Activated B cell treated with CpG ODN at 0.5 μM for 24 hours (primary cell): ENCODE results near the gene AKAP13. TPM values are rescaled to one million over a fixed set of nuclear protein-coding genes. Genes with fewer than 3 reads are reported as not detected.

ENCODE experiments used
- ATAC-seq: fragments of 200-7000 bp; cut with Tn5 transposase; one replicate; pipeline ENCODE4 v1.10.0; 2021; ENCODE audit warnings: low read depth, mild to moderate bottlenecking, moderate library complexity
- CTCF ChIA-PET: fragments of 350-600 bp; sonication (Branson Sonifier 250); formaldehyde crosslinking; loops from one replicate; lab custom pipeline; 2021; ENCODE audit warnings: antibody characterized with exemption; lab: Charles Lee
- POLR2A ChIA-PET: fragments of 350-600 bp; sonication (Branson Sonifier 250); formaldehyde crosslinking; loops from one replicate; lab custom pipeline; 2021; ENCODE audit warnings: antibody characterized with exemption; lab: Charles Lee
- DNase-seq: peaks from one replicate; pipeline ENCODE4 v3.0.0; 2022
- H3K27ac Mint-ChIP-seq: one replicate; pipeline ENCODE4 v1.8.0; 2020; ENCODE audit warnings: mixed read lengths
- H3K27me3 Mint-ChIP-seq: one replicate; pipeline ENCODE4 v1.8.0; 2021; ENCODE audit warnings: mixed read lengths
- H3K36me3 Mint-ChIP-seq: one replicate; pipeline ENCODE4 v1.8.0; 2021; ENCODE audit warnings: low read depth, mixed read lengths
- H3K4me1 Mint-ChIP-seq: one replicate; pipeline ENCODE4 v1.8.0; 2021; ENCODE audit warnings: mixed read lengths
- H3K4me3 Mint-ChIP-seq: one replicate; pipeline ENCODE4 v1.8.0; 2020; ENCODE audit warnings: mild to moderate bottlenecking, mixed read lengths
- H3K9me3 Mint-ChIP-seq: one replicate; pipeline ENCODE4 v1.8.0; 2020; ENCODE audit warnings: mixed read lengths
- CTCF ChIP-seq: fragments of 200-600 bp; IDR thresholded peaks from one replicate; pipeline ENCODE4 v1.8.0; 2022; ENCODE audit warnings: antibody characterized with exemption, mild to moderate bottlenecking
- intact Hi-C: fragments of 100-400 bp; cut with micrococcal nuclease; formaldehyde crosslinking; loops from one replicate; pipeline ENCODE4 v1.15.1; 2024
- total RNA-seq: library from RNA; stranded (reverse); gene quantifications from 2 replicates; pipeline ENCODE4 v1.2.3, GENCODE V29; 2022

The AKAP13 gene
- total RNA-seq, 1 donor from 2014 or later: 290 TPM

DNA sequence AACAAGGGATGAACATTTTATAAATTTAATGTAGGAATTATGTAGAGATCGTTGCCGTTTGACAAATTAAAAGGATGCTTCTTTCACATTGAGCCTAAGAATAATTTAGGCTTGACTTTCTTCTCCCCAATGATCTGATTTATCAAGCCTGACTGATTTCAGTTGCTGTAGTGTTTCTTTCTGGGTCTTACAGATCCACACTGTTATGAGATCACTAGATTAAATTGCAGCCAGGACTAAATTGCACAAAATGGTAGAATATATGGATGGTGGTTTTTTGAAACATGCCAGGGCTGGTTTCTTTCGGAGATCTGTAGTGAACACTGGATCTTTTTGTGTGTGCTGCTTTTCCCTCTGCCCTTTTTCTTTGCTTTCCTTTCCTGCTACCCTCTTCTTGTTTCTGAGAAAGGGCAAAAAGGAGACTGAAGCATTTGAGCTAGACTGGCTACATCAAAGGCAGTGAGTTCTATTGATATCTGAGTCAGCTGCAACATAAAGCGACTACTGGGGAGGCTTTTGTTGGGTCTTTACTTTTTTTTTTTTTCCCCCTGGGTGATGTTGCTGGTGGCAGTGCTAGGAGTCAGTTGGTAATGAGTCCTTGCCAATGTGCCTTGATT lies 83.0 kb downstream of the AKAP13 start:
- Mint-ChIP-seq H3K4me3 (peak overlapping the region; percentile 12), H3K27me3 (no peaks in the 10 kb centered on the region), H3K36me3 (peaks cover 10% of the 10 kb centered on the region), H3K4me1 (peaks cover 73% of the 10 kb centered on the region), H3K27ac (peak overlapping the region; percentile 51), H3K9me3 (no peaks in the 10 kb centered on the region)
- intact Hi-C loops: loop anchor here (1.0 kb wide), 1 partner anchor 10 kb away; no protein-coding TSS in a partner anchor
- ATAC-seq: no peak
- ChIA-PET POLR2A (interaction anchor here (1.0 kb wide), 1 partner anchor 13 kb away, joined by 3 read pairs; no protein-coding TSS in a partner anchor), CTCF (interaction anchor here (1.0 kb wide), 1 partner anchor 167 kb away, joined by 4 read pairs; no protein-coding TSS in a partner anchor)
- TF ChIP-seq CTCF: no peak
- DNase-seq: no peak

GRCh38 chr15:85463976-85464375 lies 83.6 kb downstream of the AKAP13 start:
- intact Hi-C loops: loop anchor here (1.0 kb wide), 1 partner anchor 9 kb away; no protein-coding TSS in a partner anchor
- Mint-ChIP-seq H3K4me3 (peak overlapping the region; percentile 2), H3K27me3 (no peaks in the 10 kb centered on the region), H3K27ac (peak overlapping the region; percentile 51), H3K9me3 (no peaks in the 10 kb centered on the region), H3K4me1 (peaks cover 72% of the 10 kb centered on the region), H3K36me3 (peaks cover 10% of the 10 kb centered on the region)
- CTCF ChIA-PET: interaction anchor here (1.0 kb wide), 2 partner anchors 49 to 167 kb away, joined by 3 to 4 read pairs; no protein-coding TSS in a partner anchor
- POLR2A ChIA-PET: interaction anchor here (1.0 kb wide), 1 partner anchor 12 kb away, joined by 3 read pairs; no protein-coding TSS in a partner anchor
- ATAC-seq (no peak), DNase-seq (no peak)
- TF ChIP-seq CTCF: no peak

DNA sequence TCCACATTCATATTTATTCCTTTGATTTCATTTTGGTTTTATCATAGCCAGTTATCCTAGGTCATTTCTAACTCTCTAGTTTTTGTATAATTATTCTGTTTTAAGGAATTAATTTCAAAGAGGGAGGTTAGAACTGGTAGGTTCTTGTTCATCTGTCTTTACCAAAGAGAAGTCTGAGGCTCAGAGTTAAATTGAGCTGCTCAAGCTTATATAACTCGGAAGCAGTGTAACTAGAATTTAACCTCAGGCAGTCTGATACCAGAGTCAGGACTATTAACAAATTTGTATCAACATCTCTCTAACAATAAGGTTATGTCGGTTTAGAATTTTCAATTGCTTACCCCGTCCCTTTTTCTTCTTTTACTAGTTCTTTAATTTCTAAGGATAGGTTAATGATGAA lies 84.1 kb downstream of the AKAP13 start:
- no peak for DNase-seq
- Mint-ChIP-seq H3K4me3 (no peak overlapping the region), H3K36me3 (peaks cover 10% of the 10 kb centered on the region), H3K27ac (no peak overlapping the region), H3K9me3 (no peaks in the 10 kb centered on the region), H3K4me1 (peaks cover 72% of the 10 kb centered on the region), H3K27me3 (no peaks in the 10 kb centered on the region)
- ChIA-PET CTCF (interaction anchor here (1.0 kb wide), 2 partner anchors 49 to 168 kb away, joined by 3 to 4 read pairs; no protein-coding TSS in a partner anchor), POLR2A (interaction anchor here (1.0 kb wide), 1 partner anchor 12 kb away, joined by 3 read pairs; no protein-coding TSS in a partner anchor)
- ATAC-seq: no peak
- TF ChIP-seq CTCF: no peak
- intact Hi-C loops: no loop called here

- intact Hi-C loops: no loop called here
- Mint-ChIP-seq H3K36me3 (peaks cover 6% of the 10 kb centered on the region), H3K27me3 (no peaks in the 10 kb centered on the region), H3K27ac (no peak overlapping the region), H3K9me3 (no peaks in the 10 kb centered on the region), H3K4me1 (peaks cover 82% of the 10 kb centered on the region), H3K4me3 (no peak overlapping the region)
- ChIA-PET POLR2A (interaction anchor here (0.6 kb wide), 1 partner anchor 64 kb away, joined by 4 read pairs; no protein-coding TSS in a partner anchor), CTCF (no interaction called here)
- no peak for DNase-seq
- no peak for TF ChIP-seq CTCF
- ATAC-seq: no peak
Measured at GRCh38 chr15:85470563-85471271, 90.3 kb downstream of the AKAP13 start.

GRCh38 chr15:85472349-85472748 lies 91.9 kb downstream of the AKAP13 start:
- intact Hi-C loops: no loop called here
- Mint-ChIP-seq H3K27me3 (no peaks in the 10 kb centered on the region), H3K4me3 (no peak overlapping the region), H3K9me3 (no peaks in the 10 kb centered on the region), H3K4me1 (peaks cover 91% of the 10 kb centered on the region), H3K36me3 (peaks cover 3% of the 10 kb centered on the region), H3K27ac (no peak overlapping the region)
- DNase-seq (no peak), ATAC-seq (no peak)
- ChIA-PET CTCF (interaction anchor here (1.0 kb wide), 1 partner anchor 11 kb away, joined by 3 read pairs; no protein-coding TSS in a partner anchor), POLR2A (interaction anchor here (0.6 to 1.2 kb wide), 2 partner anchors 12 to 59 kb away, joined by 3 read pairs; no protein-coding TSS in a partner anchor)
- no peak for TF ChIP-seq CTCF
